CD8-positive, alpha-beta memory T cell (primary cell): ENCODE results near the gene PDGFA. TPM values are rescaled to one million over a fixed set of nuclear protein-coding genes. Genes with fewer than 3 reads are reported as not detected.

Source experiments
- CTCF ChIA-PET: fragments of 350-600 bp; sonication (Branson Sonifier 250); formaldehyde crosslinking; loops from one replicate; lab custom pipeline; 2021; ENCODE audit warnings: antibody characterized with exemption; lab: Charles Lee
- POLR2A ChIA-PET: fragments of 350-600 bp; sonication (Branson Sonifier 250); formaldehyde crosslinking; loops from one replicate; lab custom pipeline; 2021; ENCODE audit warnings: antibody characterized with exemption; lab: Charles Lee
- DNase-seq, 5 donors: peaks; one replicate each; pipeline versions ENCODE4 v3.0.0 to v3.0.0-alpha.2; 2020 to 2022; ENCODE audit warnings: mixed read lengths in 1 of 5
- H3K27ac ChIP-seq: one replicate; pipeline ENCODE4 v1.7.0; 2013; ENCODE audit warnings: low read depth, mild to moderate bottlenecking, low read length, moderate library complexity
- H3K27me3 ChIP-seq: 2 replicates; pipeline ENCODE4 v1.7.0; 2013; ENCODE audit warnings: low read length, mild to moderate bottlenecking; ENCODE audit not compliant: insufficient read depth, poor library complexity, severe bottlenecking
- H3K36me3 ChIP-seq: 2 replicates; pipeline ENCODE4 v1.7.0; 2013; ENCODE audit warnings: mild to moderate bottlenecking, low read length, moderate library complexity; ENCODE audit not compliant: insufficient read depth
- H3K4me1 ChIP-seq: 2 replicates; pipeline ENCODE4 v1.7.0; 2013; ENCODE audit warnings: mild to moderate bottlenecking, low read length, moderate library complexity; ENCODE audit not compliant: insufficient read depth
- H3K4me3 ChIP-seq: 2 replicates; pipeline ENCODE4 v1.7.0; 2013; ENCODE audit warnings: mild to moderate bottlenecking, low read length
- H3K9me3 ChIP-seq: 2 replicates; pipeline ENCODE4 v1.7.0; 2013; ENCODE audit warnings: mild to moderate bottlenecking, low read length
- H3K27ac Mint-ChIP-seq, 8 donors: one replicate each; pipeline ENCODE4 v1.8.0; 2020 to 2021; ENCODE audit warnings: mixed read lengths in 8 of 8, mild to moderate bottlenecking in 6 of 8, inconsistent platforms in 3 of 8, moderate library complexity in 3 of 8
- H3K27me3 Mint-ChIP-seq, 2 donors: one replicate each; pipeline ENCODE4 v1.8.0; 2020 to 2021; ENCODE audit warnings: mixed read lengths in 2 of 2, mild to moderate bottlenecking in 1 of 2, moderate library complexity in 1 of 2
- H3K36me3 Mint-ChIP-seq, 3 donors: one replicate each; pipeline ENCODE4 v1.8.0; 2020 to 2021; ENCODE audit warnings: mixed read lengths in 3 of 3, inconsistent platforms in 1 of 3, mild to moderate bottlenecking in 1 of 3
- H3K4me1 Mint-ChIP-seq, 3 donors: one replicate each; pipeline ENCODE4 v1.8.0; 2020 to 2021; ENCODE audit warnings: mixed read lengths in 3 of 3, inconsistent platforms in 1 of 3, mild to moderate bottlenecking in 1 of 3
- H3K4me3 Mint-ChIP-seq, 7 donors: one replicate each; pipeline ENCODE4 v1.8.0; 2020 to 2021; ENCODE audit warnings: mixed read lengths in 7 of 7, mild to moderate bottlenecking in 6 of 7, moderate library complexity in 4 of 7, inconsistent platforms in 2 of 7
- H3K9me3 Mint-ChIP-seq, 5 donors: one replicate each; pipeline ENCODE4 v1.8.0; 2020 to 2022; ENCODE audit warnings: mixed read lengths in 5 of 5, mild to moderate bottlenecking in 3 of 5, moderate library complexity in 2 of 5, inconsistent platforms in 1 of 5
- polyA plus RNA-seq: library from polyadenylated mRNA; unstranded; fragments of 300-500 nt; fragmentation: Illumina TruSeq; gene quantifications from one replicate; pipeline ENCODE4 v1.2.3, GENCODE V29; 2021
- total RNA-seq, 2 experiments: library from RNA; stranded (reverse); gene quantifications; one replicate each; pipeline ENCODE4 v1.2.3, GENCODE V29; 2021

Gene PDGFA
- total and polyA plus RNA-seq, 3 experiments from 2014 or later, result 0.68 to 11.9 (median 11.6) TPM

GRCh38 chr7:540997-541396 is 21.4 kb upstream of the PDGFA start:
- peaks cover 0 to 2% (median 0%) of the 10 kb centered on the region in 5 donors for H3K9me3 Mint-ChIP-seq
- Histone ChIP-seq H3K36me3 (no peaks in the 10 kb centered on the region), H3K27ac (no peak overlapping the region), H3K4me1 (no peaks in the 10 kb centered on the region), H3K27me3 (no peaks in the 10 kb centered on the region), H3K4me3 (no peak overlapping the region), H3K9me3 (no peaks in the 10 kb centered on the region)
- CTCF ChIA-PET, result no interaction called here
- no peaks in the 10 kb centered on the region for H3K27me3 Mint-ChIP-seq
- DNase-seq, result no peak
- peaks cover 0 to 4% (median 0%) of the 10 kb centered on the region in 3 donors for H3K36me3 Mint-ChIP-seq
- H3K4me1 Mint-ChIP-seq, result no peaks in the 10 kb centered on the region
- no peak overlapping the region for H3K4me3 Mint-ChIP-seq
- no peak overlapping the region for H3K27ac Mint-ChIP-seq
- POLR2A ChIA-PET, result no interaction called here

GRCh38 chr7:540579-540978 is 20.9 kb upstream of the PDGFA start:
- Mint-ChIP-seq H3K4me3 (no peak overlapping the region), H3K9me3 (peaks cover 0 to 2% (median 0%) of the 10 kb centered on the region in 5 donors), H3K27me3 (no peaks in the 10 kb centered on the region), H3K27ac (no peak overlapping the region), H3K36me3 (peaks cover 0 to 4% (median 0%) of the 10 kb centered on the region in 3 donors), H3K4me1 (no peaks in the 10 kb centered on the region)
- ChIA-PET CTCF (no interaction called here), POLR2A (no interaction called here)
- H3K9me3 ChIP-seq, result no peaks in the 10 kb centered on the region
- H3K36me3 ChIP-seq, result no peaks in the 10 kb centered on the region
- DNase-seq, result no peak
- H3K4me3 ChIP-seq, result no peak overlapping the region
- H3K27me3 ChIP-seq, result no peaks in the 10 kb centered on the region
- H3K4me1 ChIP-seq, result no peaks in the 10 kb centered on the region
- H3K27ac ChIP-seq, result no peak overlapping the region

- H3K36me3 Mint-ChIP-seq, result no peaks in the 10 kb centered on the region
- H3K27me3 ChIP-seq, result no peaks in the 10 kb centered on the region
- no peak overlapping the region for H3K27ac Mint-ChIP-seq
- H3K36me3 ChIP-seq, result no peaks in the 10 kb centered on the region
- H3K9me3 Mint-ChIP-seq, result no peaks in the 10 kb centered on the region
- ChIA-PET CTCF (no interaction called here), POLR2A (no interaction called here)
- no peak for DNase-seq
- no peaks in the 10 kb centered on the region for H3K4me1 ChIP-seq
- peaks cover 0 to 1% of the 10 kb centered on the region in 2 donors for H3K27me3 Mint-ChIP-seq
- H3K4me1 Mint-ChIP-seq, result no peaks in the 10 kb centered on the region
- no peak overlapping the region for H3K4me3 ChIP-seq
- H3K4me3 Mint-ChIP-seq, result no peak overlapping the region
- H3K27ac ChIP-seq, result no peak overlapping the region
- H3K9me3 ChIP-seq, result no peaks in the 10 kb centered on the region
Measured at GRCh38 chr7:539731-540411, 20.2 kb upstream of the PDGFA start.

- no peak overlapping the region for H3K4me3 Mint-ChIP-seq
- Histone ChIP-seq H3K27me3 (no peaks in the 10 kb centered on the region), H3K4me3 (no peak overlapping the region), H3K36me3 (no peaks in the 10 kb centered on the region), H3K27ac (no peak overlapping the region), H3K9me3 (no peaks in the 10 kb centered on the region), H3K4me1 (no peaks in the 10 kb centered on the region)
- no peaks in the 10 kb centered on the region for H3K36me3 Mint-ChIP-seq
- H3K9me3 Mint-ChIP-seq, result no peaks in the 10 kb centered on the region
- no peak overlapping the region for H3K27ac Mint-ChIP-seq
- peaks cover under 1 to 4% of the 10 kb centered on the region in 2 donors for H3K27me3 Mint-ChIP-seq
- no peaks in the 10 kb centered on the region for H3K4me1 Mint-ChIP-seq
- ChIA-PET POLR2A (no interaction called here), CTCF (no interaction called here)
- no peak for DNase-seq
Measured at GRCh38 chr7:538764-539685, 19.4 kb upstream of the PDGFA start.

GRCh38 chr7:537911-538634 is 18.4 kb upstream of the PDGFA start:
- H3K36me3 Mint-ChIP-seq, result no peaks in the 10 kb centered on the region
- DNase-seq, result no peak
- Histone ChIP-seq H3K27me3 (no peaks in the 10 kb centered on the region), H3K4me3 (no peak overlapping the region), H3K4me1 (no peaks in the 10 kb centered on the region), H3K36me3 (no peaks in the 10 kb centered on the region), H3K27ac (no peak overlapping the region), H3K9me3 (no peaks in the 10 kb centered on the region)
- no peaks in the 10 kb centered on the region for H3K4me1 Mint-ChIP-seq
- H3K9me3 Mint-ChIP-seq, result no peaks in the 10 kb centered on the region
- peaks cover 4% of the 10 kb centered on the region in 2 donors for H3K27me3 Mint-ChIP-seq
- H3K27ac Mint-ChIP-seq, result no peak overlapping the region
- ChIA-PET CTCF (no interaction called here), POLR2A (no interaction called here)
- no peak overlapping the region for H3K4me3 Mint-ChIP-seq

- CTCF ChIA-PET, result no interaction called here
- peaks cover 0 to 5% (median 4%) of the 10 kb centered on the region in 3 donors for H3K4me1 Mint-ChIP-seq
- POLR2A ChIA-PET, result no interaction called here
- no peak overlapping the region for H3K27ac Mint-ChIP-seq
- no peak overlapping the region for H3K4me3 ChIP-seq
- H3K36me3 Mint-ChIP-seq, result no peaks in the 10 kb centered on the region
- no peaks in the 10 kb centered on the region for H3K27me3 ChIP-seq
- H3K27ac ChIP-seq, result no peak overlapping the region
- H3K4me3 Mint-ChIP-seq, result peak overlapping the region in 1 of 7 donors; percentile 44
- H3K36me3 ChIP-seq, result no peaks in the 10 kb centered on the region
- peaks cover 4 to 6% of the 10 kb centered on the region in 2 donors for H3K27me3 Mint-ChIP-seq
- H3K4me1 ChIP-seq, result no peaks in the 10 kb centered on the region
- no peaks in the 10 kb centered on the region for H3K9me3 Mint-ChIP-seq
- no peaks in the 10 kb centered on the region for H3K9me3 ChIP-seq
- no peak for DNase-seq
Measured at GRCh38 chr7:536231-536630, 16.6 kb upstream of the PDGFA start.

- POLR2A ChIA-PET, result no interaction called here
- Mint-ChIP-seq H3K4me1 (peaks cover 0 to 5% (median 4%) of the 10 kb centered on the region in 3 donors), H3K27ac (no peak overlapping the region), H3K9me3 (no peaks in the 10 kb centered on the region), H3K36me3 (no peaks in the 10 kb centered on the region), H3K27me3 (peaks cover 7 to 12% of the 10 kb centered on the region in 2 donors), H3K4me3 (no peak overlapping the region)
- H3K27me3 ChIP-seq, result no peaks in the 10 kb centered on the region
- H3K4me3 ChIP-seq, result no peak overlapping the region
- DNase-seq, result no peak
- no peaks in the 10 kb centered on the region for H3K36me3 ChIP-seq
- H3K9me3 ChIP-seq, result no peaks in the 10 kb centered on the region
- CTCF ChIA-PET, result no interaction called here
- no peak overlapping the region for H3K27ac ChIP-seq
- no peaks in the 10 kb centered on the region for H3K4me1 ChIP-seq
Measured at GRCh38 chr7:534959-535358, 15.3 kb upstream of the PDGFA start.

GRCh38 chr7:534075-534474 is 14.4 kb upstream of the PDGFA start:
- ChIA-PET POLR2A (no interaction called here), CTCF (no interaction called here)
- DNase-seq, result no peak
- H3K4me1 ChIP-seq, result no peaks in the 10 kb centered on the region
- H3K9me3 ChIP-seq, result no peaks in the 10 kb centered on the region
- H3K27me3 Mint-ChIP-seq, result peaks cover 11 to 13% of the 10 kb centered on the region in 2 donors
- no peak overlapping the region for H3K4me3 ChIP-seq
- H3K27ac Mint-ChIP-seq, result no peak overlapping the region
- H3K27ac ChIP-seq, result no peak overlapping the region
- H3K4me3 Mint-ChIP-seq, result no peak overlapping the region
- H3K36me3 ChIP-seq, result no peaks in the 10 kb centered on the region
- no peaks in the 10 kb centered on the region for H3K9me3 Mint-ChIP-seq
- H3K27me3 ChIP-seq, result no peaks in the 10 kb centered on the region
- H3K4me1 Mint-ChIP-seq, result peaks cover 0 to 5% (median 4%) of the 10 kb centered on the region in 3 donors
- no peaks in the 10 kb centered on the region for H3K36me3 Mint-ChIP-seq
